ENCODE results near the gene SLC25A45. TPM values are rescaled to one million over a fixed set of nuclear protein-coding genes. Genes with fewer than 3 reads are reported as not detected.

The SLC25A45 gene
- 10 to 100 TPM; 40.0 to 40.8 TPM for total RNA-seq
- 45.7 TPM for polyA plus RNA-seq (2013, experiment 1 of 2)
- polyA plus RNA-seq (2013, experiment 2 of 2): 57.0 TPM
- total RNA-seq: 3.4 to 101 (median 17.0) reads per million in 172 experiments

GRCh38 chr11:65382033-65382803 lies at the start of gene SLC25A45:
Gene SLC25A45 (minus strand): TSS chr11:65382646. CDS start chr11:65381951, 695 bp downstream.
- Mint-ChIP-seq H3K36me3 (ENCODE audit: low read depth) (peaks cover 22% of the 10 kb centered on the region), H3K4me1 (ENCODE audit: low read depth) (peaks cover 57% of the 10 kb centered on the region), H3K9me3 (no peaks in the 10 kb centered on the region), H3K4me3 (peak within 1 kb of the TSS; percentile 86), H3K27me3 (no peaks in the 10 kb centered on the region), H3K27ac (peak within 1 kb of the TSS; percentile 98)
- ChIA-PET CTCF (interaction anchor here (0.6 to 2.3 kb wide), 30 partner anchors 9 to 206 kb away, joined by 3 to 32 read pairs (median 4); partner anchors contain the start of genes MALAT1, NEAT1, SCYL1 and TIGD3), POLR2A (interaction anchor here (0.5 to 14.4 kb wide), 11 partner anchors 12 to 281 kb away, joined by 3 to 350 read pairs (median 4); partner anchors contain the start of genes MALAT1, NEAT1, PCNX3 and RELA)
- Histone ChIP-seq H3K9me3 (ENCODE audit: control insufficient read depth in 1 of 2, insufficient read depth in 1 of 2, low read length in 2 of 2) (no peaks in the 10 kb centered on the region), H3K36me3 (ENCODE audit: insufficient read depth, low read length) (peaks cover 16% of the 10 kb centered on the region), H3K4me3 (ENCODE audit: low read length) (peak within 1 kb of the TSS; percentile 76), H3K27me3 (ENCODE audit: control insufficient read depth in 1 of 2, insufficient read depth in 2 of 2, low read length in 2 of 2) (no peaks in the 10 kb centered on the region), H3K27ac (ENCODE audit: low read depth in 1 of 2, low read length in 2 of 2) (peak within 1 kb of the TSS; percentile 94 to 95), H3K4me1 (ENCODE audit: insufficient read depth, low read length) (peaks cover 74% of the 10 kb centered on the region)
- ATAC-seq (ENCODE audit: poor library complexity): peak; percentile 83
- DNase-seq: peak; percentile 84 to 96 (median 92)
- TF ChIP-seq CTCF (IDR thresholded peaks at IDR 0.05): peak; percentile 81
- intact Hi-C loops (cut with DNase I, micrococcal nuclease): loop anchor here (1.0 to 2.0 kb wide), 5 partner anchors 34 to 128 kb away; no protein-coding TSS in a partner anchor

- intact Hi-C loops (cut with DNase I, micrococcal nuclease): loop anchor here (1.0 to 2.0 kb wide), 3 partner anchors 41 to 49 kb away; partner anchors contain the start of gene SLC25A45 (in 2 of the 2)
- Mint-ChIP-seq H3K4me3 (peak overlapping the region; percentile 83), H3K27me3 (no peaks in the 10 kb centered on the region), H3K9me3 (no peaks in the 10 kb centered on the region), H3K4me1 (ENCODE audit: low read depth) (peaks cover 95% of the 10 kb centered on the region), H3K27ac (peak overlapping the region; percentile 96), H3K36me3 (ENCODE audit: low read depth) (peaks cover 57% of the 10 kb centered on the region)
- ChIA-PET POLR2A (interaction anchor here (1.5 kb wide), 5 partner anchors 9 to 69 kb away, joined by 3 to 33 read pairs (median 17); partner anchors contain the start of genes MALAT1 and NEAT1), CTCF (interaction anchor here (1.0 to 1.5 kb wide), 5 partner anchors 9 to 76 kb away, joined by 3 to 32 read pairs (median 4); partner anchors contain the start of gene NEAT1)
- peak overlapping the region; percentile 91 to 99 for H3K27ac ChIP-seq (ENCODE audit: low read depth in 1 of 2, low read length in 2 of 2)
- no peaks in the 10 kb centered on the region for H3K9me3 ChIP-seq (ENCODE audit: control insufficient read depth in 1 of 2, insufficient read depth in 1 of 2, low read length in 2 of 2)
- peak overlapping the region; percentile 86 for H3K4me3 ChIP-seq (ENCODE audit: low read length)
- H3K36me3 ChIP-seq (ENCODE audit: insufficient read depth, low read length): peaks cover 41% of the 10 kb centered on the region
- H3K27me3 ChIP-seq (ENCODE audit: control insufficient read depth in 1 of 2, insufficient read depth in 2 of 2, low read length in 2 of 2): no peaks in the 10 kb centered on the region
- peaks cover 56% of the 10 kb centered on the region for H3K4me1 ChIP-seq (ENCODE audit: insufficient read depth, low read length)
- ATAC-seq (ENCODE audit: poor library complexity): peak; percentile 44
- TF ChIP-seq CTCF (IDR thresholded peaks at IDR 0.05): no peak
- peak in 5 of 14 experiments; percentile 40 to 90 (median 76) for DNase-seq
These were observed 49.1 kb upstream of the SLC25A45 start for GRCh38 chr11:65431451-65432099.

Data from CD4-positive, alpha-beta T cell (primary cell).